HL-60 (cell line): ENCODE data around the gene MAPK7.

Source experiments
- DNase-seq, 2 experiments: peaks; one replicate each; pipeline ENCODE4 v3.0.0-alpha.2; 2010 to 2020; ENCODE audit warnings: low read depth in 1 of 2, low spot score in 1 of 2
- H3K27ac ChIP-seq: fragments of 250-450 bp; sonication (Bioruptor Pico); replicated peaks from 2 replicates; pipeline ENCODE4 v1.5.1; 2020; ENCODE audit warnings: mild to moderate bottlenecking, moderate library complexity
- H3K27me3 ChIP-seq: fragments of 250-450 bp; sonication (Bioruptor Pico); 2 replicates; pipeline ENCODE4 v1.5.1; 2021; ENCODE audit warnings: mild to moderate bottlenecking, moderate library complexity; ENCODE audit not compliant: insufficient read depth, poor library complexity, severe bottlenecking
- H3K4me3 ChIP-seq: replicated peaks from 2 replicates; pipeline ENCODE4 v1.5.1; 2011; ENCODE audit warnings: mild to moderate bottlenecking, control low read depth, low read length; ENCODE audit not compliant: insufficient read depth
- CTCF ChIP-seq: IDR thresholded peaks from one replicate; pipeline ENCODE4 v1.5.1; 2011; ENCODE audit warnings: low read length, control low read depth, inconsistent platforms; ENCODE audit not compliant: insufficient read depth
- GABPA ChIP-seq: IDR thresholded peaks from 2 replicates; pipeline ENCODE4 v1.6.1; 2012; ENCODE audit warnings: low read depth
- POLR2AphosphoS5 ChIP-seq: IDR thresholded peaks from 2 replicates; pipeline ENCODE4 v1.6.1; 2012; ENCODE audit warnings: low read depth
- REST ChIP-seq: IDR thresholded peaks from 2 replicates; pipeline ENCODE4 v1.6.1; 2012; ENCODE audit warnings: low read depth; ENCODE audit not compliant: insufficient replicate concordance
- SPI1 ChIP-seq: IDR thresholded peaks from 2 replicates; pipeline ENCODE4 v1.6.1; 2012; ENCODE audit warnings: low read depth, mild to moderate bottlenecking, borderline replicate concordance

The MAPK7 gene

GRCh38 chr17:19410091-19410490, 31.8 kb downstream of the MAPK7 start:
- Histone ChIP-seq H3K27me3 (no peaks in the 10 kb centered on the region), H3K27ac (no peak overlapping the region), H3K4me3 (no peak overlapping the region)
- no peak for TF ChIP-seq REST
- TF ChIP-seq CTCF = no peak
- TF ChIP-seq POLR2AphosphoS5 = no peak
- no peak for TF ChIP-seq SPI1
- no peak for TF ChIP-seq GABPA
- no peak for DNase-seq

GRCh38 chr17:19410875-19411620, 32.8 kb downstream of the MAPK7 start, which contains the start of gene RNF112:
TSS of gene RNF112 (plus strand) at chr17:19411232. CDS start at chr17:19411409, 177 bp downstream.
- no peak within 1 kb of the TSS for H3K4me3 ChIP-seq
- no peak for DNase-seq
- no peaks in the 10 kb centered on the region for H3K27me3 ChIP-seq

GRCh38 chr17:19411631-19412030, 33.3 kb downstream of the MAPK7 start:
- Histone ChIP-seq H3K4me3 (no peak overlapping the region), H3K27me3 (no peaks in the 10 kb centered on the region), H3K27ac (no peak overlapping the region)
- TF ChIP-seq POLR2AphosphoS5 (no peak), GABPA (no peak), SPI1 (no peak), CTCF (no peak), REST (no peak)
- no peak for DNase-seq

More at GRCh38 chr17:19410875-19411620, 32.8 kb downstream of the MAPK7 start, which contains the start of gene RNF112:
- TF ChIP-seq REST = no peak
- no peak within 1 kb of the TSS for H3K27ac ChIP-seq
